ENCODE data around the gene ACOXL.

DNA sequence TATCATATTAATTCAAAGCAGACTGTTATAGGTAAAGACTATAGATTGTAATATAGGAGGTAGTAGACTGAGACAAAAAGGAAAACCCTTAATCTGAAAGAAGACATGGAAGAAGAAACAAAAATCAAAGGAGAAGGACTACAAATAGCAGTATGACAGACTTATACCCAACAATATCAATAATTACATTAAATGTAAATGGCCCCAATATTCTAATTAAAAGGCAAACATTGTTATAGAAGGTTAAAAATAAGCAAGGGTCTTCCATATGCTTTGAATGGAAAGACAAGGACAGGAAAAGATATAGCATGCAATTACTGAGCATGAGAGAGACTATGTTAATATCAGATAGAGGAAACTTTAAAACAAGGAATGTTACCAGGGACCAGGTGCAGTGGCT is 278.8 kb downstream of the ACOXL start:
- TF ChIP-seq POLR2AphosphoS5 (IDR thresholded peaks at IDR 0.05; ENCODE audit: low read depth, low read length) (no peak), POLR2A (IDR thresholded peaks at IDR 0.05; ENCODE audit: low read depth, low read length) (no peak), POU2F2 (IDR thresholded peaks at IDR 0.05; ENCODE audit: low read depth, low read length) (no peak), SPI1 (IDR thresholded peaks at IDR 0.05; ENCODE audit: low read depth, low read length) (no peak), TAF1 (IDR thresholded peaks at IDR 0.05; ENCODE audit: low read depth, low read length) (no peak), PAX5 (IDR thresholded peaks at IDR 0.05; ENCODE audit: insufficient read depth, low read length, severe bottlenecking) (no peak)
